ENCODE data around the gene PAIP2.
"Not testable (repeated sequence)": the region's sequence is repeated elsewhere in the genome, so short reads cannot be mapped to it uniquely, and the experiment has no call there.

The PAIP2 gene

DNA sequence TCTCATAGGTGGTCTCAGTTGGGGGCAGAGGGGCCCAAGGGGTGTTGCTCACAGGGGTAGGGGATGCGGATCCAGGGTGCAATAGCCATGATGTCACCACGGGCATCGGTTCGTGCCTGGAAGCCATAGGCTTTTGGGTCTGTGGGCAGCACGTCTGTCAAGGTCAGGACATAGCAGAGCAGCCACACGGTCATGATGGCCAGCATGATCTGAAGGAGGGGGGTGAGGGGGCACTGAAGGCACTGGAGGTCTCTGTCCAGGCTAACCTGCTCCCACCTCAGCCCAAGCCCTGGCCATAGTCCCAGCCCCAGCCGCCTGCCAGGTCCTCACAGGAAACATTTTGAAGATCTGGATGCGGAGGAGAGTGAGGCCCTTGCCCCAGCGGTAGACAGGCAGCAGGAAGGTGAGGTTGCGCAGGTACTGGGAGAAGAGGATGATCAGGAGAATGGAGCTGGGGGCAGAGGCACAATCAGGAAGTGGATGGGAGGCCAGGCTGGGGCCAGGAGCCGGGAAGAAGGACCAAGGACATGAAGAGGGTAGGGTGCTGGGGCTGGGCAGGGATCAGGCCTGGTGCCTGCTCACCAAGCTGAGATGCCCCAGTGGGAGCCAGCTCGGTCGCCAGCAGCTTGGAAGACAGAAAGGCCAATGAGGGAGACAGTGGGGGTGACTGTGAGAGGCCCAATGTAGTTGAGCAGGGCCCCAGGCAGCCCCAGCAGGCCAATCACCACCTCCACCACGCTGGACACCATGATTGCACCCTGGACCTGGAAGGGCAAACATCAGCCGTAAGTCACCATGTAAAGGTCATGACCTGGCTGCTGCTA, 38.2 kb downstream of the PAIP2 start:
- no peak for DNase-seq

DNA sequence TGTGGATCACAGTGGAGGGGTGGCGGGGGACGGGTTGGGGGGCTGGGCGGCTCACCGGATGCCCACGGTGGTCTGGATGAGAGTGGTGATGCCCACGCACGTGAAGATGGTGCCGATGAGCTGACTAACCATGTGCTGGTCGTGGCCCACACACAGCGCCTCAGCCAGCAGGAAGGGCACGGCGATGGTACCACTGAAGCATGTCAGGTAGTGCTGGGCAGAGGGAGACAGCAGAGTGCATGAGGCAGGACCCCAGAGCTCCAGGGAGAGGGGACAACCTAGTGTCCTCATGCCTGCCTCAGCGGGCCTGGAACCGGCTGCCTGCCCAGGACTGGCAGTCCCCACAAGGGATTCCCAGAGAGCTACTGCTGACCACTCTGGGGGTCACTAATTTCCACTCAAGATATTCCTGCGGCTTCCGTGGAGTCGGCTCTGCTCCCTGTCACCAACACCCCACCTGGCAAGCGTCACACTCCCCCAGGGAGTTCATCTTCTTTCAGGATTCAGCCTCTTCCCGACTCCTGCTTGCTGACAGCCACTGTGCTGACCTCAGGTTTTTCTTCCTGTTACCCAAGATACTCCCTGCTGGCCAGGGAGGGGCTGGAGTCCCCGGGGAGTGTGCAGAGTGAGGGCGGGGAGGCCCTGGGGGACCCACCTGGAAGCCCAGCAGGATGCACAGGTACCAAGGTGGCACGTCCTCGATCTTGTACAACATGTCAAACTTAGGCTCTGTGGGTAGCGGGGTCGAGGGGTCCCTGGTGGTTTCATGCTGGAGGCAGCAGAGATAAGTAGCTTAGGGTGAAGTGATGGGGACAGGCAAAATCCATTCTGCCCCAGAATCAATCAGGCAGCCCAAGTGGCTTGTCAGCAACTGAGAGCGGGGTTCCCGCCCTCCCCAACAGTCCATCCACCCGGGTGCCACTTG, 40.4 kb downstream of the PAIP2 start:
- no peak for DNase-seq

DNA sequence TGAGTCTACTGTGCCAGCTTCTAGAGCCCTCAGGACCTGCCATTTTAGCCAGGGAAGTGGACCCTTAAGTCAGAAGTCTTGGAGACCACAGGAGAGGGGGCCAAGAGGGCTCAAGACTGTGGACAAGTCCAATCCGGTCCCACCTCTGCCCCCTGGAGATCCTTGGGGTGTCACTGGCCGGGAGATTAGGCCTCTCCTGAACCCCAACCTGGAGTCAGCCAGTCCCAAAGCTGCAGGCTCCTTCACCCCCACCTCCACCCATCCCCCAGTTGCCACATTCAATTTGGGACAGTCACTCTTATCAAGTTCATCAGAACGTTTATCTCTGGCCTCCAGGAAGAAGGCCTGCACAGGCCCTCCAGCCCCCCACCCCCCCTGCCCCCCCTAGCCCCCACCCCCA, 41.2 kb downstream of the PAIP2 start:
- DNase-seq, result no peak

DNA sequence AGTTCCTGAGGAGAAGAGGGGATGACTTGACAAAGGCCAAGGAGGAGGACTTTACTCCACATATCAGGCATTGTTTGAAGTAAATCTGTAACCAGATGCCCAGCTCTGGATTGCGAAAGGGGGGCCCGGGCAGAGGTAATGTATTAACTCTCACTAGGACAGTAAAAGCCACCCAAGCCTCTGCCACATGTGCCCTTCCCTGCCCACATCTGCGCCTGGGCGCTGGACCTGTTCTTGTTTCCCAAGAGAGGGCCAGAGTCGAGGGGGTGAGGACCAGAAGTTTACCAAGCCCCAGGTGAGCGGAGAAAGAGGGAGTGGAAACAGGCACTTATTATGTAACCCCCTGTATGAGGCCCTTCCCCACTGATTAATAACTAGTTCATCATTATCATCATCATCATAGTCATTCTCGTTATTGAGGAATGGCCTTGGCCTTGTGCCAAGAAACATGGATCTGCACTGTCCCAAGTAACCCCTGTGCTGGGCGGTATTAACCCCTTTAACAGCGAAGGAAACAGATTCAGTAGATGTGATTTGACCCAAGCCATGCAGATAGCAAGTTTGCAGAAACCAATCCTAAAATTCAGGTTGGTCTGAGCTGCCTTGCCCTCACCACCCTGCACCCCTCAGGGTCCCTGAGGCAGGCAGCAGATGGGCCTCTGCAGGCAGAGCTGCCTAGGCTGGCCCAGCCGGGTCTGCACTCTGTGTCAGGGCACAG, 41.8 kb downstream of the PAIP2 start, which contains the start of gene SLC23A1:
Gene SLC23A1, minus strand, starts transcription at position 23 of the 718 bp plus-strand sequence. CDS start 44 bp downstream, outside the sequence.
- DNase-seq, result no peak

DNA sequence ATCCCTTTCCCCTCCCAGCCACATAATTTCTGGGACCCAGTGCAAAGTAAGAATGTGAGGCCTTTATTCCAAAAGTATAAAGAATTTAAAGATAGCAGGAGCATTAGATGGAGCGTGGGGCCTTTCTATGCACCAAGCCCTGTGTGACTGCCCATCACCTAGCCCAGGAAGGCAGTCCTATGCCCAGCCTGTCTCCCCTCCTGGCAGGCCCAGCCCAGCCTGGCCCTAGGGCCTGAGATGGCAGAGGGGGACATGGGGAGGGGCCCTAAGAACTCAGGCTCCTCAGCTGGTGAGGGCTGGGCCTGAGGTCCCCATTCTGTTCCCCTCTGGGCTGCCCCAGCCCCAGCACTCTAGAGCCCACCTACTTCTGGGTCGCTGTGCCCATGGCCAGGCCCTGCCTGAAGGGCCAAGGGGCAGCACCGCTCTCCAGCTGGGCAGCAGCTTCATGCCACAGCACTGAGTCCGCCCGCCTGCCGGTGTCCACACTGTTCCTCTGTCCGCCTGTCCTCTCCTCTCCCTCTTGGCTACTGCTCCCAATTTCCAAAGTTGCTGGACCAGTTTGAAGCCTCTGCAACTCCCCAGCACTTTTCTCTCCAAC, 42.4 kb downstream of the PAIP2 start:
- DNase-seq, result no peak

DNA sequence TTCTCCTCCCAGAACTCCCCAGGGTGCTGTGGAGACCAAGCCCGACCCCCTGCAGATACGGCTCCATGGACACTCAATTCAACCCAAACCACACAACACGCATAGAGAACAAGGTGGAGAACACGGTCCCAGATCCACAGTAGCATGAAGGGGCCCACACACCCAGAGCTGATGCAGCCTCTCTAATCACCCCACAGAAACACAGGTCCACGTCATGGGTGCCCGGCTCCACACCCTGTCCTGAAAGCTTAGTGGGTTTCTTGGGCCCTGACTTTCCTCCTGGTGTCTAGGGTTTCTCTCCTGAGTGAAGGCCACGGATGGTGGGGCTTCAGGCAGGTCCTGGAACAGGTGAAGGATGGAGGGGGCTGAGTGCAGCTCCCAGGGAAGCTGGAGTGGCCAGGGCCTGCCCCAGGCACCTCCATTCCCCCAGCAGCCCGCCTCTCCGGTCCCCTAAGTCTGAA, 43.0 kb downstream of the PAIP2 start:
- no peak for DNase-seq

DNA sequence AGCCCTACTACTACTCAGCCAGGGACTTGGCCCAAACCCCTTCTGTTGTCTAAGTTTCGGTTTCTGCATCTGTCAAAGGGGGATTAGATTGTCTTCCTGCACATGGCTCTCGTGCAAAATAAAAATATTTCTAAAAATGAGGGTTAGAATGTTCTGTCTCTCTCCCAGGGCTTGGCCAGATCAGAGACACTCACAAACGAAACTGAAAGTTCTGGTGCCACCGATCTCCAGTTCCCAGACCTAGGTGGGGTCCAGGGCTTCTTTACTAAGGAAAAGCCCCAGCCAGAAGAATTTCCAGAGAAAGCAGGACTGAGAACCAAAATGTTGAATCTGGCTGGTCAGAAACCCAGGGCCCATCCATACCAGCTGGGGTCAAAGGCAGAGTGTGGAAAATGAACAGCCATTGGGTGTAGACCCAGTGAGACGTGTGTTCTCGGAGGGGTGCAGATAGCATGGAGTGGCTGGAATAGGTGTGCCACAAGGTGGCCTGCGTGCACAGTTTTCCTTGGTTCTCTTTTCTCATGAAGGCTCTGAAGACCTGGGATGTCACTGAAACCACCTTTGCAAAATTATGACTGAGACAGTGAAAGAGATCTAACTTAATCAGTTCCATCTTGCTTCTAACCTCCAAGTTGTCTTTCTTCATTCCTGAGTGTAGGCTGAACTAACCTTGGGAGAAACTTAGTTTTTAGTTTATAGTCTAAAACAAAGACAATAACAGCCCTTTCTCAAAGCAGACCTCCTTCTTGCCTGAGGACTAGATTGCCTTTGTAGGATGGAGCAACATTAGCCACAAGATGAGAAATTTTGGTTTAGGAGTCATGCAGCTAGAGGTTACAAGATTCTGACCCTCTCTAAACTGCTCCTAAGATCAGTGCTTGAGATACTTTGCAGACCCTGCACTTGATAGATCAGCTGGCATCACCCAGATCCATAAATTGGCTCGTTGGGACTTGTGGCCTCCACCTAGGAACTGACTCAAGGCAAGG, 43.7 kb downstream of the PAIP2 start:
- peak; percentile 33 for DNase-seq

DNA sequence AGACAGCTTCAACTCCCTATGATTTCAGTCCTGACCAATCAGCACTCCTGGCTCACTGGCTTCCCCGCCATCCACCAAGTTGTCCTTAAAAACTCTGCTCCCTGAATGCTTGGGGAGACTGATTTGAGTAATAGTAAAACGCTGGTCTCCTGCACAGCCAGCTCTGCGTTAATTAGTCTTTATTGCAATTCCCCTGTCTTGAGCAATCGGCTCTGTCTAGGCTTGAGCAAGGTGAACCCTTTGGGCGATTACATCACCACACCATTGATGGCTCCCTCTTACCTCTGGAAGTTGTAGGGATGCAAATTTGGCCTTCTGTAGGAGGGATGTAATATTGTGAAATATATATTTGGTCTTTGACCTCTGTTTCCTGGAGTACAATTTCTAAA, 44.4 kb downstream of the PAIP2 start:
- DNase-seq, result no peak

DNA sequence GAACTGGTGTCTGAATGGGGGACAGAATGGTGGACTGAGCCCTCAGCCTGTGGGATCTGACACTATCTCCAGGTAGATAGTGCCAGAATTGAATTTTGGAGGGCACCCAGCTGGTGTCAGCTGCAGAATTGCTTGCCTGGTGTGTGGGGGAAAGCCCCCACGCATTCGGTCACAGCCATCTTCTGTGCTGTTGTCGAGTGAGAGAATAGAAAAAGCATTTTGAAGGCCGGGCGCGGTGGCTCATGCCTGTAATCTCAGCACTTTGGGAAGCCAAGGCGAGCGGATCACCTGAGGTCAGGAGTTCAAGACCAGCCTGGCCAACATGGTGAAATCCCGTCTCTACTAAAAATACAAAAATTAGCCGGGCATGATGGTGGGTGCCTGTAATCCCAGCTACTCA, 45.3 kb downstream of the PAIP2 start:
- DNase-seq, result not testable (repeated sequence)

DNA sequence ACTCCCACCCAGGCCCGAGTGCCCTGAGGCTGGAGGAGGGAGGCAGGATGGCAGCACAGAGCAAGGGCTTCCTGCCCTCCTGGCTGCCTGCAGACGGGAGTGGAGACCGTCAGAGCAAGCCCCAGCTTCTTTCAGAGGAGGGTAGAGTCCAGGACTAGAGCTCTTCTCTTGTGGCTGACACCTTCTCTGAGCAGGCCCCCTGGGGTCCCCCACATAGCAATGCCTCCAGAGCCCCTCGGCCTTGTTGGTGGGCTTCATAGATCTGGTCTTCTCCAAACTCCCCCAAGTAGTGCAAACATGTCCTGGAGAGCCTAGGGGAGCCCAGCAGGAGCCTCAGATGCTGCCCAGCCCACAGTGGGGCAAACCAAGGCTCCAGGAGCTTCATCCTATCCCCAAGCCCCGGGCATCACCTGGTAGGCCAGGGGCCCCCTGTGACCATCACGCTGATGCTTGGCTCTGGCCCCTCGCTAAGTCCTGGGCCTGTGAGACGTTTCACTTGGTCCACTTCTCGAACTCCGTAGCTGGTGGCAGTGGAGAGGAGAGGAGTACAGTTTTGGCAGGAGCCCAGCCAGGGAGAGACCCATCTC, 46.0 kb downstream of the PAIP2 start:
- no peak for DNase-seq

DNA sequence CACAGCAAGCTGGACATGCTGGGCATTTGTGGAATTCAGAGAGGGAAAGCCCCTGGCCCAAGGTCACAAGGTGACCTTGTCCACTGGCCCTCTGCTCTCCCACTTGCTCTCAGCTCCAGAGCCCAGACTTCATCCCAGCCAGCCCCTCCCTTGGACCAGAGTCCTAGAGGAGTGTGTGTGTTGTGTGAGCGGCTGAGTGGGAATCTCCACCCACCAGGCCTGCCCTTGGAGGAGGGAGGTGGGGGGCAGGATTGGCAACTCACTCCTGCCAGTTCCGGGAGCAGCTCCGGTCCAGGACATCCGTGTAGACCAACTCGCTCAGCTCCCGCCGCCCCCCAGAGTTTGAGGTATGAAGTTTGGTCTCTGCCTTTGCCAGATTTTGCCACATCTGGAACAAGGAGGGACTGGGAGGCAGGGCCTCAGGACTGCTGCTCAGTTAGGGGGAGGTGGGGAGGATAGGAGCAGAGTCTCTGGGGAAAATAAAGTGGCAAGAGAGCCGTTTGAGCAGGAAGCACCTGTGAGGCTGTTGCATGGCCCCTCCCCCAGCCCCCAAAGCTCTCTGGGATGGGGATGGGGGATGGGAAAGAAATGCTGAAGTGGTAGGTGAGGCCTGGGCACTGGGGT, 46.7 kb downstream of the PAIP2 start:
- no peak for DNase-seq

DNA sequence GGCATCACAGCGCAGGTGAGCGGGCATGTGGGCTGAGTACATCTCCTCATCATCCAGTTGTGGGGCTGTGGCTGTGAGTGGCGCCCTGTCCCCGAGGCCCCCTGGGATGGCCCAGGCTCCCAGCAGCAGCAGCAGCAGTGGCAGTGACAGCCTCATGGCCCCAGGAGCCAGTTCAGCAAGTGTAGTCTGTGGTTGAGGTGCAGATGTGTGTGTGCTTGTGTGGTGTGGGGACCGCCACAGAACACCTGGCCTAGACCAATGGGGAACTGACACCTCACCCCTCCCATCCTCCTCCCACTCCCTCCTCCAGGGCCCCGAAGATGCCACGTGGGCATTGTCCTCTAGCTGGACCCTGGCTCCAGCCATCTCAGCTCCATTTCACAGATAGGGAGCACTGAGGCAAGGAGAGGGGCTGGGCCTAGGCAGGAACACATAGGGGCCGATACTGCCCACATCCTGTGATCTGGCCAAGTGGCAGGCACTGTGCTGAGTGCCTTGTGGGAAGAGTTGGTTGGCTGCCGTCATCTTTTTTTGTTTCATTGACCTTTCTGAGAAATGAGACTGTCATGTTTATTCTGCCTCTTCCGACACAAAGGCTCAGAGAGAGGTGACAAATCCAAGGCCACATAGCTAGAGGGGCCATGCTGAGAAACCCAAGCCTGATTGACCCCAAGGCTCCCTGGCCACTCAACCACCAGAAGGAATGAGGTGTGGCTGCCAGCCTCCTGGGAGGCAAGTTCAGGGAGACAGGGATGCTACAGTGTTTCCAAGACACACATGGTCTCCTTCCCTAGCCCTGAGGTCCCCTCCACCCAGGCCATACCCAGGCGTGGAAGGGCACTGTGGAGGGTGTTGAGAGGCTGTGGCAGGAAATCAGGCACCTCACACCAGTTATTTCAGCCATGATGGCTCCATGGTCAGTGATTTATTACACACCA, 48.3 kb downstream of the PAIP2 start, which contains the start of gene MZB1:
Gene MZB1, minus strand, starts transcription at position 213 of the 938 bp plus-strand sequence. Its CDS starts 57 bp downstream, at position 156.
- DNase-seq, result no peak

DNA sequence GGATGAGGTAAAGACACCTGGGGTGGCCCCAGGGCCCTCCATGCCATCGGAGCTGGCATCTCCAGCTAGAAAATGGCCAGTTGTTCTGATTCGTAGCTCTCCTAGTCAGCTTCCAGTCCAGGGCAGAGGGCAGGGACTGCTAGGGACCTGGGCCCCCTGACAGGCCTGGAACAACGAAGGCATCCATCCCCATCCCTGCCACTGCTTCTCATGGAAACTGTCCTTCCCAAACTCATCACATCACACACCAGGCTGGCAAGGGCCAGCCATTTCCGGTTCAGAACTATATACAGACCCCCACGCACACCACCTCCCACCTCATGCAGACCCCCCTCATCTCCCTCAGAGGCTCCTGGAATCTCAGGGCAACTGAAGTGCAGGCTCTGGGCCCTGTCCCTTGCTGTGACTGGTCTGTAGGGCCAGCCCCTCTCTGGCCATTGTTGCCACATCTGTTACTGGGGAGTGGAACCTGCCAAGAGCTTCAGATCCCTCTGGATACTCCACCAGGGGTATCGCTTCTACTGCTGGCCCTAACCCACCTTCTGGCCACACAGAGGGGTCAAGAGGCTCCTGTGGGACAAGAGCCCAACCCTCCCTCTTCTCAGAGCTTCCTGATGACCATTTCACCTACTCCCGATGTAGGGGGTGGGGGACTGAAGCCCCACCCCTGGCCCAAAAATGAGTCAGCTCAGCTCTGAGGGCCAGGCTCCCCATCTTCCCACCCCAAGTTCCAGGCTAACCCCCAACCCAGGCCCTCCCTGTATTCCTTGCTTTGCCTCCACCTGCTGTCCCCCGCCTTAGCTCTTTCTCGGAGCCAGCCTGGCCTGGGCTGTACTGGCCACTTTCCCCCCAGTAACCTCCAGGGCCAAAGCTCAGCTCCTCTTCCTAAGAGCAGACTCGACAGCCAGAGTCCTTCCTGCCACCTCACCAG, 49.2 kb downstream of the PAIP2 start:
- DNase-seq, result no peak

DNA sequence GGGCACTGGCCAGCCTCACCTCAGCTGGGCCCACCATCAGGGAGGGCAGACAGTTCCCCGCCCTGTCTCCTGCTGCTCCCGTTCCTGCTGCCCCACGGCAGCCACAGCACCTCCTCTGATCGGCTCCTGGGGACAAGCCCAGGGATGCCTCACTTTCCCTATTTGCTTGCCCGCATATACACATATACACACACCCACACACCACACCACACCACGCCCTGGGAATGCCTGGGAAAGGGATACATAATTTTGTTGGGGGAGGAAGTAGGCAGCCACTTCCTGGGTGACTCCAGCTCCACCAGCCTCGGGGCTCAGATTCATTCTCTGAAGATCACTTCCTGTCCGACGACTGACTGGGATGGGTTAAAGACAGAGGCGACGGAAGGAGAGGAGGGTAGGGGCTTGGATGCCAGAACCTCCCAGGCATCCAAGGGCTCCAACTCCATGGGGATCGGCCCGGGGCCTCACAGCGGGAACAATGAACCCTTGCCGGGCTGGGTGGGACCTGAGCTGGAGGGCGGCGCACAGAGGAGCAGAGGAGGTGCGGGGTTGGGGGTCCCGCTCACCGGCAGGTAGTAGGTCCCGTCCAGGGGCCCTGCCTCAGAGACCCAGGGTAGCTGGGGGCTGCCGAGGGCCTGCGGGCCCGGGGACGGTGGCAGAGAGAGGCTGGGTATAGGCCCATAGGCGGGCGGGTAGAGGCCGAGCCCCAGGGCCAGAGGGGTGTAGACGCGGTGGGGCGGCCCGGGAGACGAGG, 50.1 kb downstream of the PAIP2 start:
- DNase-seq, result no peak

DNA sequence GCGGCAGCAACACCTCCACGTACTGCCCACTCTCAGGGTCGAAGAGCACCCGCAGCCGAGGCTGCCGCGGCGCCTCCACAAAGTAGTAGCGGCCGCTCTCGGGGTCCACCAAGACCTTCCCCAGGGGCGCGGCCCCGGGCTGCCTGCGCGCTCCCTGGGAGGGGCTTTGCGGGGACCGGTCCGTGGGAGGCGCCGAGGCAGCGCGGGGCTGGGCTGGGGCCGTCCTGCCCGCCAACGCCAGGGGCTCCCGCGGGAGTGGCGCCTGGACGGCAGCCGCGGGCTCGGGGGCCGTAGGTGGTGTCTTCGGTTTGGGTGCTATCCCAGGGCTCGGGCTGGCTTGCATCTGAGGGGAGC, 50.6 kb downstream of the PAIP2 start:
- DNase-seq, result no peak

DNA sequence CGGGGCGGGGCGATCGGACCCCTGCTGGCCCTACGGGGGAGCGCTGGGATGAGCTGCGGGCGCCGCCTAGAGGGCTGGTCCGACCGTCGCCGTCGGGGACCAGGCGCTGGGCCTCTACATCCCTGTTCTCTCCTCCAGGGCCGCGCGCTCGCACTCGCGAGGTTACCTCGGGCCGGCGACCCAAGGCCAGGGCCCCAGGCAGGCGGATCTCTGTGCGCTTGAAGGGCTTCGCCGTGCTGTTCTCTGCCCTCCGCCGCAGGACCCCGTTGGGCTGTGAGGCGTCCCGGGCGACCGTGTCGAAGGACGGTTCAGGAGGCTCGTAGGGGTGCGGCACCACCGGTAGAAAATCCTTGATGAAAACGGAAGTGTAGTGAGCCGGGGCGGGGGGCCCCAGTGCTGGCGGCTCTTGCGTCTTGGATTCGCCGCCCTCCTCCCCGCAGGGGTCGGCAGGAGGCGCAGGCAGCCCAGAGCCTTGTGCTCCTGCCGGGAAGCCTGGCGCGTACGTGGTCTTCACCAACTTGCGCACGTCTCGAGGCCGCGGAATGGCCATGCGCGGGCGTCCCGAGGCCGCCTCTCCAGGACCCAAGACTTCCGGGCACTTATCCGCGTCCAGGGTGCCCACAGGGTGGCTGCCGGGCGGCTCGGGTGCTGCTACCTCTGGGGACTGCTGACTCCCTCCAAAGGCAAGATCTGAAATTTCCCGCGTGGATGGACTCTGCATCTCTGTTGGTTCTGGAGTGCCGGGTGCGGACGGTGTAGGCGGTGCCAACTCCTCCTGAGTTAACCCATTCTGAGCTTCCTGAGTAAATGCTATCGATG, 51.2 kb downstream of the PAIP2 start:
- peak; percentile 44 for DNase-seq

Measured in NCI-H2029 (cell line).